Naive thymus-derived CD4-positive, alpha-beta T cell (primary cell): ENCODE measurements around the gene CD160. TPM values are rescaled to one million over a fixed set of nuclear protein-coding genes. Genes with fewer than 3 reads are reported as not detected.
"Not testable (repeated sequence)": the region's sequence is repeated elsewhere in the genome, so short reads cannot be mapped to it uniquely, and the experiment has no call there.

Source experiments
- ATAC-seq: fragments of 150-1000 bp; cut with Tn5 transposase; 2 replicates; pipeline ENCODE4 v1.10.0; 2021; ENCODE audit warnings: mild to moderate bottlenecking, moderate library complexity
- CTCF ChIA-PET: fragments of 350-600 bp; sonication (Branson Sonifier 250); formaldehyde crosslinking; loops from one replicate; lab custom pipeline; 2021; ENCODE audit warnings: antibody characterized with exemption; lab: Charles Lee
- POLR2A ChIA-PET: fragments of 350-600 bp; sonication (Branson Sonifier 250); formaldehyde crosslinking; loops from one replicate; lab custom pipeline; 2021; ENCODE audit warnings: antibody characterized with exemption, inconsistent platforms; lab: Charles Lee
- DNase-seq, 9 donors: peaks; one replicate each; pipeline versions ENCODE4 v3.0.0 to v3.0.0-alpha.2; 2020 to 2022; ENCODE audit warnings: mixed read lengths in 1 of 9
- H3K27ac ChIP-seq: one replicate; pipeline ENCODE4 v1.7.0; 2013; ENCODE audit warnings: mild to moderate bottlenecking, low read depth, low read length, moderate library complexity
- H3K27me3 ChIP-seq, 2 donors: one replicate each; pipeline ENCODE4 v1.7.0; 2013; ENCODE audit warnings: low read length in 2 of 2, mild to moderate bottlenecking in 2 of 2, moderate library complexity in 2 of 2; ENCODE audit not compliant: control insufficient read depth in 2 of 2, insufficient read depth in 2 of 2
- H3K36me3 ChIP-seq, 3 experiments: 1 replicate in 2 of 3; 2 replicates in 1 of 3; pipeline ENCODE4 v1.7.0; 2013; ENCODE audit warnings: low read length in 3 of 3, mild to moderate bottlenecking in 3 of 3, moderate library complexity in 1 of 3; ENCODE audit not compliant: insufficient read depth in 3 of 3, control insufficient read depth in 2 of 3
- H3K4me1 ChIP-seq, 2 donors: one replicate each; pipeline ENCODE4 v1.7.0; 2013; ENCODE audit warnings: low read length in 2 of 2, mild to moderate bottlenecking in 2 of 2, moderate library complexity in 1 of 2; ENCODE audit not compliant: control insufficient read depth in 2 of 2, insufficient read depth in 2 of 2
- H3K4me3 ChIP-seq: 2 replicates; pipeline ENCODE4 v1.7.0; 2013; ENCODE audit warnings: mild to moderate bottlenecking, low read length
- H3K9me3 ChIP-seq, 3 experiments: 1 replicate in 2 of 3; 2 replicates in 1 of 3; pipeline ENCODE4 v1.7.0; 2013; ENCODE audit warnings: low read length in 3 of 3; ENCODE audit not compliant: control insufficient read depth in 2 of 3
- H3K27ac Mint-ChIP-seq, 9 donors: one replicate each; pipeline ENCODE4 v1.8.0; 2020 to 2022; ENCODE audit warnings: mixed read lengths in 9 of 9, mild to moderate bottlenecking in 8 of 9, moderate library complexity in 5 of 9, inconsistent platforms in 2 of 9
- H3K27me3 Mint-ChIP-seq, 5 donors: one replicate each; pipeline ENCODE4 v1.8.0; 2021 to 2022; ENCODE audit warnings: mixed read lengths in 5 of 5, mild to moderate bottlenecking in 1 of 5
- H3K36me3 Mint-ChIP-seq, 5 donors: one replicate each; pipeline ENCODE4 v1.8.0; 2020 to 2022; ENCODE audit warnings: mixed read lengths in 5 of 5, mild to moderate bottlenecking in 3 of 5, inconsistent platforms in 1 of 5
- H3K4me1 Mint-ChIP-seq, 7 donors: one replicate each; pipeline ENCODE4 v1.8.0; 2020 to 2022; ENCODE audit warnings: mixed read lengths in 7 of 7, mild to moderate bottlenecking in 3 of 7, inconsistent platforms in 1 of 7
- H3K4me3 Mint-ChIP-seq, 10 donors: one replicate each; pipeline ENCODE4 v1.8.0; 2020 to 2022; ENCODE audit warnings: mild to moderate bottlenecking in 10 of 10, mixed read lengths in 10 of 10, moderate library complexity in 6 of 10, inconsistent platforms in 2 of 10
- H3K9me3 Mint-ChIP-seq, 11 donors: one replicate each; pipeline ENCODE4 v1.8.0; 2020 to 2022; ENCODE audit warnings: mixed read lengths in 11 of 11, mild to moderate bottlenecking in 4 of 11, inconsistent platforms in 1 of 11, moderate library complexity in 1 of 11
- intact Hi-C, 2 donors: fragments of 100-400 bp; cut with micrococcal nuclease; formaldehyde crosslinking; loops; one replicate each; pipeline ENCODE4 v1.15.1; 2023
- polyA plus RNA-seq, 2 donors: library from polyadenylated mRNA; unstranded; fragments of 300-500 nt; fragmentation: Illumina TruSeq; gene quantifications; one replicate each; pipeline ENCODE4 v1.2.3, GENCODE V29; 2021
- total RNA-seq, 6 experiments: library from RNA in 5 of 6; stranded (reverse) in 5 of 6; gene quantifications; 1 replicate in 5 of 6; 2 replicates in 1 of 6; pipeline ENCODE4 v1.2.3 and lab custom pipeline; 2021 to 2026

Gene CD160
- total and polyA plus RNA-seq, 7 experiments from 2014 or later: 0.15 to 12.0 (median 0.34) TPM; not detected in 2

DNA sequence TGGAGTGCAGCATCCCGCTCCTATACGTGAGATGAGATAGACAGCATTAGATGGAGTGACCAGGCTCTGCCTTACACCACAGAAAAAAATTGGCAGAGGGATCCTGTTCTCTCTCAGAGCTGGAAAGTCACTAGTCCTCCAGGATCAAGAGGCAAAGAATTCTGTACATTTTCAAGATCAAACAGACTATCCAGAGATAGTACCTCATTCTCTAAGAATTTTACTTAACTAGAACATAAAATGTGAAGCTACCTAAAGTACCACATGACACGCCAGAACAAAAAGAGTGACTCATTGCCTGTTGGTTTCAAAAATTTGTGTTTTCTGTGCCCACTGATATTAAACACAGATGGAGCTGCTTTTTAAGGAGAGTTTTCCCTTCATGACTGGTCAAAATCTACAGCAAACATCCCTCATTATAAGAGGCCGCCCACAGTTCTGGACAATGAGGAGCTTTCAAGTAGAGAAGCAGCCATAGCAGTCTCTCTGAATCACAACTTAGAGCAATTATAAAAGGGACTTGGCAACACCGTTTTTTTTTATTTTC is 32.3 kb downstream of the CD160 start:
- H3K4me1 Mint-ChIP-seq: peaks cover 0 to 6% (median 0%) of the 10 kb centered on the region in 7 donors
- ChIA-PET CTCF (no interaction called here), POLR2A (no interaction called here)
- ATAC-seq (no peak), DNase-seq (no peak)
- no peaks in the 10 kb centered on the region for H3K27me3 Mint-ChIP-seq
- H3K27ac Mint-ChIP-seq: peak overlapping the region in 1 of 9 donors; percentile 55
- H3K4me3 Mint-ChIP-seq: no peak overlapping the region
- H3K4me1 ChIP-seq: no peaks in the 10 kb centered on the region
- H3K4me3 ChIP-seq: no peak overlapping the region
- no peaks in the 10 kb centered on the region for H3K27me3 ChIP-seq
- no peaks in the 10 kb centered on the region for H3K9me3 ChIP-seq
- no peak overlapping the region for H3K27ac ChIP-seq
- H3K36me3 ChIP-seq: peaks cover 7 to 46% (median 7%) of the 10 kb centered on the region in 3 experiments
- H3K9me3 Mint-ChIP-seq: no peaks in the 10 kb centered on the region
- intact Hi-C loops: no loop called here
- peaks cover 21 to 52% (median 32%) of the 10 kb centered on the region in 5 donors for H3K36me3 Mint-ChIP-seq

GRCh38 chr1:145757420-145757819 is 38.1 kb downstream of the CD160 start:
- no peaks in the 10 kb centered on the region for H3K4me1 ChIP-seq
- H3K4me3 ChIP-seq: no peak overlapping the region
- no peak overlapping the region for H3K27ac ChIP-seq
- peaks cover 0 to 22% (median 0%) of the 10 kb centered on the region in 3 experiments for H3K36me3 ChIP-seq
- POLR2A ChIA-PET: no interaction called here
- Mint-ChIP-seq H3K27ac (peak overlapping the region in 1 of 9 donors; percentile 11), H3K9me3 (peaks cover 0 to 11% (median 0%) of the 10 kb centered on the region in 11 donors), H3K4me1 (peaks cover 0 to 2% (median 0%) of the 10 kb centered on the region in 7 donors), H3K4me3 (no peak overlapping the region), H3K27me3 (no peaks in the 10 kb centered on the region), H3K36me3 (peaks cover 7 to 53% (median 38%) of the 10 kb centered on the region in 5 donors)
- DNase-seq: no peak
- ATAC-seq: no peak
- H3K27me3 ChIP-seq: no peaks in the 10 kb centered on the region
- CTCF ChIA-PET: no interaction called here
- H3K9me3 ChIP-seq: no peaks in the 10 kb centered on the region
- intact Hi-C loops: no loop called here

DNA sequence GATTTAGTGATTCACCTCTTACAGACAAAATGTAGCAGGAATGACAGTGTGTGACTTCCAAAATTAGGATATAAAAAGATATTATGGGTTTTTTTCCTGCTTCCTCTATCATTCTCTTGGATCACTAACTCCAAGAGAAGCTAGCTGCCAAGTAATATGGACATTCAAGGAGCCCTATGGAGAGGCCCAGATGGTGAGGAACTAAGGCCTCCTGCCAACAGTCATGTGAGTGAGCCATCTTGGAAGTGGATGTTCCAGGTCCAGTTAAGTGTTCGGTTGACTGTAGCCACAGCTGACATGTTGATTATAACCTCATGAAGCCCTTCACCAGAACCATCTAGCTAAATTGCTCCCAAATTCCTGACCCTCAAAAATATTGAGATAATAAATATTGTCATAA is 38.8 kb downstream of the CD160 start:
- Mint-ChIP-seq H3K9me3 (peaks cover 0 to 13% (median 0%) of the 10 kb centered on the region in 11 donors), H3K27ac (no peak overlapping the region), H3K4me3 (no peak overlapping the region), H3K36me3 (peaks cover 7 to 57% (median 44%) of the 10 kb centered on the region in 5 donors), H3K4me1 (peaks cover 0 to 2% (median 0%) of the 10 kb centered on the region in 7 donors), H3K27me3 (no peaks in the 10 kb centered on the region)
- H3K9me3 ChIP-seq: no peaks in the 10 kb centered on the region
- intact Hi-C loops: no loop called here
- CTCF ChIA-PET: no interaction called here
- ATAC-seq: no peak
- no peaks in the 10 kb centered on the region for H3K4me1 ChIP-seq
- H3K36me3 ChIP-seq: peaks cover 0 to 18% (median 0%) of the 10 kb centered on the region in 3 experiments
- no peaks in the 10 kb centered on the region for H3K27me3 ChIP-seq
- no peak overlapping the region for H3K27ac ChIP-seq
- H3K4me3 ChIP-seq: no peak overlapping the region
- DNase-seq: no peak
- POLR2A ChIA-PET: interaction anchor here (0.6 kb wide), 1 partner anchor 46 kb away, joined by 3 read pairs; no protein-coding TSS in a partner anchor

- no peaks in the 10 kb centered on the region for H3K4me1 ChIP-seq
- ATAC-seq (no peak), DNase-seq (no peak)
- Mint-ChIP-seq H3K36me3 (peaks cover 7 to 57% (median 46%) of the 10 kb centered on the region in 5 donors), H3K4me3 (no peak overlapping the region), H3K27ac (no peak overlapping the region), H3K4me1 (peaks cover 0 to 2% (median 0%) of the 10 kb centered on the region in 7 donors), H3K27me3 (no peaks in the 10 kb centered on the region), H3K9me3 (peaks cover 0 to 13% (median 0%) of the 10 kb centered on the region in 11 donors)
- peaks cover 0 to 16% (median 0%) of the 10 kb centered on the region in 3 experiments for H3K36me3 ChIP-seq
- no peaks in the 10 kb centered on the region for H3K27me3 ChIP-seq
- H3K4me3 ChIP-seq: no peak overlapping the region
- H3K27ac ChIP-seq: no peak overlapping the region
- H3K9me3 ChIP-seq: no peaks in the 10 kb centered on the region
- POLR2A ChIA-PET: interaction anchor here (0.6 kb wide), 1 partner anchor 45 kb away, joined by 3 read pairs; no protein-coding TSS in a partner anchor
- CTCF ChIA-PET: no interaction called here
- intact Hi-C loops: no loop called here
These were observed 39.3 kb downstream of the CD160 start for GRCh38 chr1:145758575-145758974.

GRCh38 chr1:145759721-145760120 is 40.4 kb downstream of the CD160 start:
- no peak for DNase-seq
- Histone ChIP-seq H3K4me1 (no peaks in the 10 kb centered on the region), H3K9me3 (no peaks in the 10 kb centered on the region), H3K4me3 (no peak overlapping the region), H3K27ac (no peak overlapping the region), H3K27me3 (no peaks in the 10 kb centered on the region), H3K36me3 (peaks cover 0 to 16% (median 0%) of the 10 kb centered on the region in 3 experiments)
- H3K36me3 Mint-ChIP-seq: peaks cover 7 to 55% (median 47%) of the 10 kb centered on the region in 5 donors
- no peaks in the 10 kb centered on the region for H3K4me1 Mint-ChIP-seq
- H3K27me3 Mint-ChIP-seq: no peaks in the 10 kb centered on the region
- POLR2A ChIA-PET: no interaction called here
- intact Hi-C loops: no loop called here
- H3K4me3 Mint-ChIP-seq: no peak overlapping the region
- H3K27ac Mint-ChIP-seq: no peak overlapping the region
- H3K9me3 Mint-ChIP-seq: peaks cover 0 to 13% (median 0%) of the 10 kb centered on the region in 11 donors
- CTCF ChIA-PET: interaction anchor here (0.6 kb wide), 1 partner anchor 36 kb away, joined by 3 read pairs; no protein-coding TSS in a partner anchor
- no peak for ATAC-seq

- H3K4me3 Mint-ChIP-seq, H3K4me1 Mint-ChIP-seq, H3K4me1 ChIP-seq, H3K27ac ChIP-seq, H3K27me3 Mint-ChIP-seq, intact Hi-C loops, H3K4me3 ChIP-seq, H3K27me3 ChIP-seq, DNase-seq, H3K9me3 ChIP-seq, ATAC-seq, POLR2A ChIA-PET, H3K27ac Mint-ChIP-seq: not testable (repeated sequence)
- CTCF ChIA-PET: interaction anchor here (0.6 kb wide), 1 partner anchor 35 kb away, joined by 3 read pairs; no protein-coding TSS in a partner anchor
- Mint-ChIP-seq H3K9me3 (peaks cover 0 to 13% (median 0%) of the 10 kb centered on the region in 11 donors), H3K36me3 (peaks cover 7 to 56% (median 46%) of the 10 kb centered on the region in 5 donors)
- H3K36me3 ChIP-seq: peaks cover 0 to 16% (median 0%) of the 10 kb centered on the region in 3 experiments
These were observed 41.2 kb downstream of the CD160 start for GRCh38 chr1:145760395-145760949.
